A549 (cell line): ENCODE results near the gene ELMO2. TPM values are rescaled to one million over a fixed set of nuclear protein-coding genes. Genes with fewer than 3 reads are reported as not detected.

Experiments used
- ATAC-seq, 2 experiments: fragments of 200-7000 bp in 1 of 2; fragments of >200 bp in 1 of 2; cut with Nextera tagmentation in 1 of 2; cut with Tn5 transposase in 1 of 2; 3 replicates each; pipeline versions ENCODE4 v1.8.0 to v1.9.1; 2018 to 2020; ENCODE audit warnings: mild to moderate bottlenecking in 1 of 2, moderate library complexity in 1 of 2
- CTCF ChIA-PET: fragments of 300-600 bp; sonication (Branson Sonifier 250); formaldehyde crosslinking; extraction: SDS; loops from one replicate; lab custom pipeline; 2021; ENCODE audit warnings: antibody characterized with exemption, inconsistent platforms; lab: Yijun Ruan, JAX
- POLR2A ChIA-PET: fragments of 350-600 bp; formaldehyde crosslinking; extraction: SDS; loops from one replicate; lab custom pipeline; 2021; ENCODE audit warnings: antibody characterized with exemption, inconsistent platforms; lab: Yijun Ruan, JAX
- DNase-seq, 2 experiments: peaks; one replicate each; pipeline versions ENCODE4 v3.0.0 to v3.0.0-alpha.2; 2011 to 2016; ENCODE audit warnings: low read depth in 1 of 2, low spot score in 1 of 2
- FAIRE-seq: peaks from 2 replicates; lab custom pipeline; 2011; peaks lifted over from hg19 to GRCh38; lab: Jason Lieb, UNC
- H3K27ac ChIP-seq, 2 experiments: fragments of >200 bp; sonication (Bioruptor Twin); formaldehyde crosslinking; 3 replicates each; pipeline ENCODE4 v1.5.1; 2016 to 2017
- H3K4me1 ChIP-seq: fragments of >200 bp; sonication (Bioruptor Twin); formaldehyde crosslinking; 3 replicates; pipeline ENCODE4 v1.6.1; 2016
- H3K4me2 ChIP-seq: fragments of >200 bp; sonication (Bioruptor Twin); formaldehyde crosslinking; 3 replicates; pipeline ENCODE4 v1.6.1; 2016
- H3K4me3 ChIP-seq: fragments of >200 bp; sonication (Bioruptor Twin); formaldehyde crosslinking; 3 replicates; pipeline ENCODE4 v1.5.1; 2016
- H3K9me3 ChIP-seq: fragments of >200 bp; sonication (Bioruptor Twin); formaldehyde crosslinking; 3 replicates; pipeline ENCODE4 v1.6.1; 2016
- CEBPB ChIP-seq, 2 experiments: fragments of >200 bp in 1 of 2; sonication (Bioruptor Twin) in 1 of 2; formaldehyde crosslinking in 1 of 2; IDR thresholded peaks; 2 replicates each; pipeline ENCODE4 v1.6.1; 2012 to 2016
- CHD2 ChIP-seq: fragments of 150-350 bp; IDR thresholded peaks from 2 replicates; pipeline ENCODE4 v1.6.1; 2014; ENCODE audit warnings: low read length; ENCODE audit not compliant: partially characterized antibody
- CHD4 ChIP-seq: fragments of 200-600 bp; sonication (generic); IDR thresholded peaks from 2 replicates; pipeline ENCODE4 v1.6.1; 2016; ENCODE audit warnings: antibody characterized with exemption, mild to moderate bottlenecking, borderline replicate concordance
- EHF ChIP-seq: fragments of 250-450 bp; sonication (Bioruptor Pico); IDR thresholded peaks from 2 replicates; pipeline ENCODE4 v1.5.0; 2020; ENCODE audit warnings: mild to moderate bottlenecking
- ESRRA ChIP-seq: fragments of 150-350 bp; IDR thresholded peaks from 2 replicates; pipeline ENCODE4 v1.6.1; 2014; ENCODE audit warnings: mild to moderate bottlenecking, low read length, borderline replicate concordance
- HDAC2 ChIP-seq: fragments of 200-600 bp; sonication (generic); IDR thresholded peaks from 2 replicates; pipeline ENCODE4 v1.6.1; 2016
- HES2 ChIP-seq: fragments of >200 bp; sonication (Bioruptor Twin); formaldehyde crosslinking; IDR thresholded peaks from 2 replicates; pipeline ENCODE4 v1.6.1; 2016
- HOXB13 ChIP-seq: fragments of 250-450 bp; sonication (Bioruptor Pico); IDR thresholded peaks from 2 replicates; pipeline ENCODE4 v1.5.0; 2020; ENCODE audit warnings: low read depth, mild to moderate bottlenecking, moderate library complexity
- KDM1A ChIP-seq: fragments of 200-600 bp; sonication (generic); IDR thresholded peaks from 2 replicates; pipeline ENCODE4 v1.6.1; 2016; ENCODE audit warnings: low read depth, mild to moderate bottlenecking
- KDM5A ChIP-seq: fragments of 200-600 bp; sonication (generic); IDR thresholded peaks from 2 replicates; pipeline ENCODE4 v1.6.1; 2016; ENCODE audit warnings: antibody characterized with exemption, mild to moderate bottlenecking
- MAX ChIP-seq: IDR thresholded peaks from 2 replicates; pipeline ENCODE4 v1.6.1; 2012
- NR3C1 ChIP-seq: fragments of >200 bp; sonication (Bioruptor Twin); formaldehyde crosslinking; IDR thresholded peaks from 3 replicates; pipeline ENCODE4 v1.6.1; 2017
- PHF8 ChIP-seq: fragments of 200-600 bp; sonication (generic); IDR thresholded peaks from 2 replicates; pipeline ENCODE4 v1.6.1; 2016; ENCODE audit warnings: low read depth, mild to moderate bottlenecking, antibody characterized with exemption, moderate library complexity, borderline replicate concordance
- POLR2A ChIP-seq: IDR thresholded peaks from 2 replicates; pipeline ENCODE4 v1.6.1; 2012; ENCODE audit warnings: mild to moderate bottlenecking, low read length
- RFX5 ChIP-seq: fragments of 450-650 bp; IDR thresholded peaks from 2 replicates; pipeline ENCODE4 v1.7.1; 2014; ENCODE audit warnings: antibody characterized with exemption, mild to moderate bottlenecking, moderate library complexity
- ZFP36 ChIP-seq: fragments of 450-650 bp; IDR thresholded peaks from 2 replicates; pipeline ENCODE4 v1.6.1; 2014; ENCODE audit warnings: borderline replicate concordance; ENCODE audit not compliant: partially characterized antibody
- ZSCAN20 ChIP-seq: fragments of 250-450 bp; sonication (Bioruptor Pico); IDR thresholded peaks from 2 replicates; pipeline ENCODE4 v1.8.0; 2022; ENCODE audit warnings: mild to moderate bottlenecking, moderate library complexity
- WGBS: methylation state at CpG from one replicate; pipeline ENCODE4 v1.1.6; 2017; ENCODE audit errors: missing lambda C conversion rate; 5-methylcytosine and 5-hydroxymethylcytosine counted together
- polyA plus RNA-seq, 4 experiments: library from polyadenylated mRNA; depleted of rRNA in 3 of 4; stranded (reverse); fragments of >200 nt; fragmentation: RNase III in 1 of 4; extraction: RNeasy Plus Mini Kit Qiagen cat#74134 plus additional on column Dnase treatment in 1 of 4; gene quantifications; 2 replicates in 3 of 4; 3 replicates in 1 of 4; pipeline ENCODE4 v1.2.3, GENCODE V29; 2011 to 2017

ELMO2 gene
- polyA plus RNA-seq, 2 of the 4 experiments (the other 2 are of a cell fraction) = 23.4 to 25.1 TPM

- FAIRE-seq (no peak), ATAC-seq (no peak), DNase-seq (no peak)
- H3K4me1 ChIP-seq = no peaks in the 10 kb centered on the region
- H3K27ac ChIP-seq = no peak overlapping the region
- ChIA-PET POLR2A (no interaction called here), CTCF (interaction anchor here (0.7 to 3.0 kb wide), 8 partner anchors 12 to 316 kb away, joined by 3 to 10 read pairs (median 4); no protein-coding TSS in a partner anchor)
- H3K4me2 ChIP-seq = no peak overlapping the region
- TF ChIP-seq NR3C1 (no peak), ZFP36 (no peak), CHD2 (no peak), KDM5A (no peak), KDM1A (no peak)
- 68% methylated on average over 4 of the region's 13 CpGs for WGBS
- no peak overlapping the region for H3K4me3 ChIP-seq
- no peaks in the 10 kb centered on the region for H3K9me3 ChIP-seq
These were observed 76.2 kb downstream of the ELMO2 start for GRCh38 chr20:46330072-46330763.

GRCh38 chr20:46328200-46328882 lies 78.1 kb downstream of the ELMO2 start:
- Histone ChIP-seq H3K4me2 (no peak overlapping the region), H3K4me3 (no peak overlapping the region), H3K9me3 (no peaks in the 10 kb centered on the region), H3K4me1 (no peaks in the 10 kb centered on the region), H3K27ac (no peak overlapping the region)
- no peak for DNase-seq
- POLR2A ChIA-PET = no interaction called here
- FAIRE-seq = no peak
- CTCF ChIA-PET = interaction anchor here (1.1 to 3.6 kb wide), 4 partner anchors 21 to 315 kb away, joined by 3 to 19 read pairs (median 3); no protein-coding TSS in a partner anchor
- no peak for ATAC-seq
- 66% methylated on average over 12 of the region's 16 CpGs for WGBS
- TF ChIP-seq NR3C1 = no peak
- TF ChIP-seq CHD4 = no peak
- TF ChIP-seq PHF8 = no peak
- no peak for TF ChIP-seq RFX5
- TF ChIP-seq KDM1A = no peak
- TF ChIP-seq ZSCAN20 (CRISPR knock-in tag) = no peak
- TF ChIP-seq CHD2 = no peak
- TF ChIP-seq MAX = no peak

- Histone ChIP-seq H3K4me3 (no peak overlapping the region), H3K4me2 (no peak overlapping the region), H3K4me1 (no peaks in the 10 kb centered on the region), H3K27ac (no peak overlapping the region), H3K9me3 (no peaks in the 10 kb centered on the region)
- ChIA-PET CTCF (interaction anchor here (1.1 to 3.9 kb wide), 9 partner anchors 9 to 314 kb away, joined by 3 to 20 read pairs (median 4); partner anchors contain the start of gene CDH22), POLR2A (no interaction called here)
- no peak for ATAC-seq
- TF ChIP-seq KDM1A (peak; percentile 45; the same call in 1 of the 2 replicates), HDAC2 (no peak)
- FAIRE-seq = no peak
- 68% methylated on average over 6 of the region's 6 CpGs for WGBS
- DNase-seq = no peak
These were observed 78.9 kb downstream of the ELMO2 start for GRCh38 chr20:46327557-46327956.

DNA sequence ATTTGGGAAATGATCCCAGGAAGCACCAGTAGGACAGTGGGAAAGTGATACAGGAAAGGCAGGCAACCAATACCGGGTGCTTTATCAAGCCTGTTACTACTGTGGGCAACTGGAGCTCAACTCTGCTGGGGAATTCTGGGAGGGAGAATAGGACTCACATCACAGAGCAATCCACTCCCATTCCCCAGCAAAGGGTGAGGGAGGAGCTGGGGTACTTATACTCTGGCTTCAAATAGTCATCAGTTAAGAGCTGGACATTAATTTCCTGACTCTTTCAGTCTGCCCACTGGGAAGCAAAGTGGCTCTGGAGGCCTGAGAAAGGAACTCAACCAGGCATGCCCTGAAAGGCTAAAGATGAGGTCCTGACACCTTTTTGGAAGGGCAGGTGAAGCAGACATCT lies 80.6 kb downstream of the ELMO2 start:
- no peaks in the 10 kb centered on the region for H3K4me1 ChIP-seq
- no peak for TF ChIP-seq POLR2A
- no peak for TF ChIP-seq CEBPB (IDR thresholded peaks at IDR 0.05)
- no peak for TF ChIP-seq EHF (CRISPR knock-in tag)
- no peak for TF ChIP-seq HOXB13
- TF ChIP-seq HES2 = no peak
- TF ChIP-seq ESRRA = no peak
- TF ChIP-seq CHD2 = no peak
- TF ChIP-seq, all 56 proteins: peak for 0
- DNase-seq (no peak), ATAC-seq (no peak), FAIRE-seq (no peak)
- H3K9me3 ChIP-seq = no peaks in the 10 kb centered on the region
- H3K4me3 ChIP-seq = no peak overlapping the region
- WGBS = 0% methylated on average over 1 of the region's 1 CpG
- POLR2A ChIA-PET = no interaction called here
- CTCF ChIA-PET = interaction anchor here (1.0 to 3.9 kb wide), 13 partner anchors 9 to 527 kb away, joined by 3 to 20 read pairs (median 4); partner anchors contain the start of gene CDH22
- H3K4me2 ChIP-seq = no peak overlapping the region
- no peak overlapping the region for H3K27ac ChIP-seq
